Rectal smooth muscle tissue (tissue), 1 donor: ENCODE results near the gene NAXD.

Experiments used
- H3K27ac ChIP-seq: one replicate; pipeline ENCODE4 v1.7.0; 2013; ENCODE audit warnings: low read depth, low read length, inconsistent platforms
- H3K27me3 ChIP-seq: one replicate; pipeline ENCODE4 v1.7.0; 2013; ENCODE audit warnings: low read length; ENCODE audit not compliant: control insufficient read depth, insufficient read depth
- H3K36me3 ChIP-seq: one replicate; pipeline ENCODE4 v1.7.0; 2013; ENCODE audit warnings: low read length; ENCODE audit not compliant: control insufficient read depth, insufficient read depth
- H3K4me1 ChIP-seq: one replicate; pipeline ENCODE4 v1.7.0; 2013; ENCODE audit warnings: low read length; ENCODE audit not compliant: control insufficient read depth, insufficient read depth
- H3K4me3 ChIP-seq: one replicate; pipeline ENCODE4 v1.7.0; 2013; ENCODE audit warnings: low read length
- H3K9ac ChIP-seq: one replicate; pipeline ENCODE4 v1.7.0; 2013; ENCODE audit warnings: low read length

Gene NAXD

GRCh38 chr13:110580800-110581199 lies 34.5 kb upstream of the NAXD start:
- H3K9ac ChIP-seq, result no peak overlapping the region
- H3K4me3 ChIP-seq, result no peak overlapping the region
- no peak overlapping the region for H3K27ac ChIP-seq
- no peaks in the 10 kb centered on the region for H3K36me3 ChIP-seq
- no peaks in the 10 kb centered on the region for H3K4me1 ChIP-seq
- H3K27me3 ChIP-seq, result no peaks in the 10 kb centered on the region

GRCh38 chr13:110581506-110582185 lies 33.7 kb upstream of the NAXD start:
- no peaks in the 10 kb centered on the region for H3K27me3 ChIP-seq
- no peak overlapping the region for H3K4me3 ChIP-seq
- H3K36me3 ChIP-seq, result no peaks in the 10 kb centered on the region
- no peak overlapping the region for H3K27ac ChIP-seq
- H3K4me1 ChIP-seq, result no peaks in the 10 kb centered on the region
- no peak overlapping the region for H3K9ac ChIP-seq

- Histone ChIP-seq H3K36me3 (no peaks in the 10 kb centered on the region), H3K4me1 (no peaks in the 10 kb centered on the region), H3K4me3 (no peak overlapping the region), H3K27me3 (no peaks in the 10 kb centered on the region), H3K27ac (no peak overlapping the region), H3K9ac (no peak overlapping the region)
These were observed 32.9 kb upstream of the NAXD start for GRCh38 chr13:110582421-110582954.

- H3K36me3 ChIP-seq, result no peaks in the 10 kb centered on the region
These were observed 32.0 kb upstream of the NAXD start for GRCh38 chr13:110583178-110583865.

GRCh38 chr13:110589793-110590390 lies 25.5 kb upstream of the NAXD start:
- H3K4me3 ChIP-seq, result no peak overlapping the region
- H3K36me3 ChIP-seq, result no peaks in the 10 kb centered on the region
- H3K4me1 ChIP-seq, result peaks cover 4% of the 10 kb centered on the region
- H3K27me3 ChIP-seq, result no peaks in the 10 kb centered on the region
- no peak overlapping the region for H3K9ac ChIP-seq
- no peak overlapping the region for H3K27ac ChIP-seq

More at GRCh38 chr13:110583178-110583865, 32.0 kb upstream of the NAXD start:
- Histone ChIP-seq H3K4me1 (no peaks in the 10 kb centered on the region), H3K4me3 (no peak overlapping the region), H3K9ac (no peak overlapping the region), H3K27me3 (no peaks in the 10 kb centered on the region), H3K27ac (no peak overlapping the region)

GRCh38 chr13:110590577-110590976 lies 24.8 kb upstream of the NAXD start:
- no peaks in the 10 kb centered on the region for H3K27me3 ChIP-seq
- no peak overlapping the region for H3K27ac ChIP-seq
- no peak overlapping the region for H3K9ac ChIP-seq
- H3K36me3 ChIP-seq, result no peaks in the 10 kb centered on the region
- peaks cover 4% of the 10 kb centered on the region for H3K4me1 ChIP-seq
- no peak overlapping the region for H3K4me3 ChIP-seq

GRCh38 chr13:110592665-110593064 lies 22.7 kb upstream of the NAXD start:
- Histone ChIP-seq H3K27me3 (no peaks in the 10 kb centered on the region), H3K36me3 (no peaks in the 10 kb centered on the region), H3K4me3 (no peak overlapping the region), H3K9ac (no peak overlapping the region), H3K4me1 (peaks cover 4% of the 10 kb centered on the region), H3K27ac (no peak overlapping the region)

- H3K9ac ChIP-seq, result no peak overlapping the region
- H3K4me3 ChIP-seq, result no peak overlapping the region
- no peak overlapping the region for H3K27ac ChIP-seq
- peaks cover 4% of the 10 kb centered on the region for H3K4me1 ChIP-seq
- no peaks in the 10 kb centered on the region for H3K36me3 ChIP-seq
- H3K27me3 ChIP-seq, result no peaks in the 10 kb centered on the region
These were observed 21.8 kb upstream of the NAXD start for GRCh38 chr13:110593430-110594130.

GRCh38 chr13:110597041-110597689 lies 18.2 kb upstream of the NAXD start:
- Histone ChIP-seq H3K27ac (no peak overlapping the region), H3K9ac (no peak overlapping the region), H3K27me3 (no peaks in the 10 kb centered on the region), H3K4me1 (no peaks in the 10 kb centered on the region), H3K4me3 (no peak overlapping the region), H3K36me3 (no peaks in the 10 kb centered on the region)

- Histone ChIP-seq H3K27ac (no peak overlapping the region), H3K27me3 (no peaks in the 10 kb centered on the region), H3K36me3 (no peaks in the 10 kb centered on the region), H3K4me1 (no peaks in the 10 kb centered on the region), H3K9ac (no peak overlapping the region), H3K4me3 (no peak overlapping the region)
These were observed 15.0 kb upstream of the NAXD start for GRCh38 chr13:110600261-110600819.

- Histone ChIP-seq H3K4me1 (no peaks in the 10 kb centered on the region), H3K27ac (no peak overlapping the region), H3K4me3 (no peak overlapping the region), H3K27me3 (no peaks in the 10 kb centered on the region), H3K36me3 (no peaks in the 10 kb centered on the region), H3K9ac (no peak overlapping the region)
These were observed 14.4 kb upstream of the NAXD start for GRCh38 chr13:110600980-110601379.
